HepG2 (cell line): ENCODE data around the gene BPIFA1. TPM values are rescaled to one million over a fixed set of nuclear protein-coding genes. Genes with fewer than 3 reads are reported as not detected.

Experiments used
- ARID3A ChIP-seq: IDR thresholded peaks from 2 replicates; pipeline ENCODE4 v1.6.1; 2012; ENCODE audit warnings: low read depth, low read length, improper control_type of control experiment
- BHLHE40 ChIP-seq: IDR thresholded peaks from 2 replicates; pipeline ENCODE4 v1.6.1; 2011; ENCODE audit warnings: low read length, improper control_type of control experiment
- CBX2 ChIP-seq, 2 experiments: fragments of 200-600 bp in 1 of 2; sonication (generic); formaldehyde crosslinking in 1 of 2; IDR thresholded peaks; 2 replicates each; pipeline versions ENCODE4 v1.7.0 to v1.8.1; 2018 to 2022; ENCODE audit warnings: low read depth in 2 of 2, low read length in 1 of 2, mild to moderate bottlenecking in 1 of 2, missing genetic modification reagents in 1 of 2
- ELK4 ChIP-seq: sonication (generic); formaldehyde crosslinking; IDR thresholded peaks from 2 replicates; pipeline ENCODE4 v1.9.0; 2021; ENCODE audit warnings: missing genetic modification reagents, borderline replicate concordance
- REPIN1 ChIP-seq: sonication (generic); formaldehyde crosslinking; IDR thresholded peaks from 2 replicates; pipeline ENCODE4 v1.8.0; 2022; ENCODE audit warnings: missing genetic modification reagents, low read depth, mild to moderate bottlenecking, borderline replicate concordance
- SALL1 ChIP-seq: sonication (generic); formaldehyde crosslinking; IDR thresholded peaks from 2 replicates; pipeline ENCODE4 v1.8.0; 2022; ENCODE audit warnings: mild to moderate bottlenecking, missing genetic modification reagents
- SMARCE1 ChIP-seq: fragments of 450-650 bp; IDR thresholded peaks from 2 replicates; pipeline ENCODE4 v1.6.1; 2017; ENCODE audit warnings: borderline replicate concordance
- ZBTB25 ChIP-seq: IDR thresholded peaks from 2 replicates; pipeline ENCODE4 v1.6.1; 2018; ENCODE audit warnings: missing genetic modification reagents
- ZBTB38 ChIP-seq: sonication (generic); formaldehyde crosslinking; IDR thresholded peaks from 2 replicates; pipeline ENCODE4 v1.5.1; 2020; ENCODE audit warnings: mild to moderate bottlenecking, missing genetic modification reagents
- ZBTB49 ChIP-seq: sonication (generic); formaldehyde crosslinking; IDR thresholded peaks from 2 replicates; pipeline ENCODE4 v1.4.0; 2020; ENCODE audit warnings: missing genetic modification reagents, borderline replicate concordance
- ZNF569 ChIP-seq: sonication (generic); formaldehyde crosslinking; IDR thresholded peaks from 2 replicates; pipeline ENCODE4 v1.5.0; 2020; ENCODE audit warnings: mild to moderate bottlenecking, missing genetic modification reagents, moderate library complexity, borderline replicate concordance
- ZNF687 ChIP-seq: sonication (generic); formaldehyde crosslinking; IDR thresholded peaks from 2 replicates; pipeline ENCODE4 v1.5.1; 2020; ENCODE audit warnings: mild to moderate bottlenecking, missing genetic modification reagents, moderate library complexity
- ZNF710 ChIP-seq: sonication (generic); formaldehyde crosslinking; IDR thresholded peaks from 2 replicates; pipeline ENCODE4 v1.5.0; 2020; ENCODE audit warnings: mild to moderate bottlenecking, missing genetic modification reagents, borderline replicate concordance
- ZSCAN29 ChIP-seq: sonication (generic); formaldehyde crosslinking; conservative IDR thresholded peaks from 2 replicates; pipeline ENCODE4 v1.4.0; 2020; ENCODE audit warnings: mild to moderate bottlenecking, missing genetic modification reagents
- polyA plus RNA-seq, 8 experiments: library from polyadenylated mRNA; depleted of rRNA in 3 of 8; stranded (reverse) in 7 of 8; unstranded in 1 of 8; fragments of >200 nt; fragmentation: Illumina TruSeq in 4 of 8; extraction: Trizol in 4 of 8; gene quantifications; 2 replicates each; pipeline versions ENCODE4 v1.2.1 to v1.2.3, GENCODE V29; 2011 to 2016; ENCODE audit warnings: low read depth in 4 of 8, missing spikeins in 1 of 8, mixed read lengths in 1 of 8; ENCODE audit not compliant: insufficient read depth in 1 of 8
- total RNA-seq, 5 experiments: library from RNA; depleted of rRNA; stranded (reverse); fragments of >200 nt; fragmentation: Illumina TruSeq; extraction: Trizol; gene quantifications; 2 replicates each; pipeline ENCODE4 v1.2.3, GENCODE V29; 2016; ENCODE audit warnings: low read depth in 1 of 5

The BPIFA1 gene
- total and polyA plus RNA-seq, 2 of the 13 experiments (the other 11 are each of a cell fraction or from before 2014, with no cell fraction given), result not detected

GRCh38 chr20:33276303-33277113 is 40.7 kb downstream of the BPIFA1 start (continued):
- TF ChIP-seq ZNF687 (CRISPR knock-in tag) (peak; percentile 85), ARID3A (no peak), ZBTB49 (no peak), ZSCAN29 (CRISPR knock-in tag) (no peak), ZBTB25 (CRISPR knock-in tag) (no peak), ZNF710 (CRISPR knock-in tag) (0 out of 2 replicates have a peak, but pooled peaks have one; percentile 5), ELK4 (CRISPR knock-in tag) (no peak), ZBTB38 (CRISPR knock-in tag) (peak; percentile 49; the same call in 1 of the 2 replicates), ZNF569 (CRISPR knock-in tag) (no peak), CBX2 (IDR thresholded peaks at IDR 0.05; ENCODE audit: low read depth, low read length) (no peak), CBX2 (CRISPR knock-in tag; IDR thresholded peaks at IDR 0.05; ENCODE audit: low read depth) (no peak), BHLHE40 (no peak), SMARCE1 (no peak), SALL1 (peak; percentile 72), REPIN1 (CRISPR knock-in tag) (peak; percentile 55; the same call in 1 of the 2 replicates)
